Nephron progenitor cell (in vitro differentiated cells): ENCODE data around the gene TTC24.
A peak's percentile ranks its signal among the peaks of the same experiment; 100 is the strongest.

Experiments used
- DNase-seq: peaks from one replicate; pipeline ENCODE4 v3.0.0; 2021
- H3K27ac Mint-ChIP-seq: 2 replicates; pipeline ENCODE4 v1.8.0; 2021; ENCODE audit warnings: mild to moderate bottlenecking, moderate library complexity, mixed read lengths
- H3K27me3 Mint-ChIP-seq: 2 replicates; pipeline ENCODE4 v1.8.0; 2021; ENCODE audit warnings: mild to moderate bottlenecking, low read depth, mixed read lengths; ENCODE audit not compliant: poor library complexity
- H3K36me3 Mint-ChIP-seq: 2 replicates; pipeline ENCODE4 v1.8.0; 2021; ENCODE audit warnings: low read depth, mixed read lengths
- H3K4me1 Mint-ChIP-seq: 2 replicates; pipeline ENCODE4 v1.8.0; 2021; ENCODE audit warnings: mixed read lengths
- H3K4me3 Mint-ChIP-seq: 2 replicates; pipeline ENCODE4 v1.8.0; 2021; ENCODE audit warnings: mild to moderate bottlenecking, moderate library complexity, mixed read lengths
- H3K9me3 Mint-ChIP-seq: 2 replicates; pipeline ENCODE4 v1.8.0; 2021; ENCODE audit warnings: mild to moderate bottlenecking, moderate library complexity, mixed read lengths
- TF ChIP-seq, protein P1 (sequence below): fragments of 200-600 bp; sonication (generic); IDR thresholded peaks from 2 replicates; pipeline ENCODE4 v1.5.0; 2021; ENCODE audit warnings: antibody characterized with exemption

Gene TTC24

DNA sequence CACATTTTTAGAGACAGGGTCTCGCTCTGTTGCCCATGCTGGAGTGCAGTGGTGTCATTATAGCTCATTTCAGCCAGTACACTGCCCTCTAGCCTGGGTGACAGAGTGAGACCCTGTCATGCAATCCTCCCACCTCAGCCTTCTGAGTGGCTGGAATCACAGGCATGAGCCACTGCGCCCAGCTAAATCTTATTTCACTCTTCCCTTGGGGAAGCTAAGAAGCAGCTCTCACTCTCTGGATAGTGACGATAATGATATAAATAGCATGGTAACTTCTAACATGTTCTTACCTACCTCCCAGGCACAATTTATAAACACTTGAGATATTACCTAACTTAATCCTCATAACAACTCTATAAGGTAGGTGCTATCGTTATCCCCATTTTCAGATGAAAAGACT lies 32.1 kb upstream of the TTC24 start:
- no peak for DNase-seq
- peaks cover 18% of the 10 kb centered on the region for H3K4me1 Mint-ChIP-seq
- no peaks in the 10 kb centered on the region for H3K9me3 Mint-ChIP-seq
- H3K27ac Mint-ChIP-seq: peak overlapping the region; percentile 69
- no peaks in the 10 kb centered on the region for H3K27me3 Mint-ChIP-seq
- peaks cover 38% of the 10 kb centered on the region for H3K36me3 Mint-ChIP-seq
- TF ChIP-seq, protein P1, sequence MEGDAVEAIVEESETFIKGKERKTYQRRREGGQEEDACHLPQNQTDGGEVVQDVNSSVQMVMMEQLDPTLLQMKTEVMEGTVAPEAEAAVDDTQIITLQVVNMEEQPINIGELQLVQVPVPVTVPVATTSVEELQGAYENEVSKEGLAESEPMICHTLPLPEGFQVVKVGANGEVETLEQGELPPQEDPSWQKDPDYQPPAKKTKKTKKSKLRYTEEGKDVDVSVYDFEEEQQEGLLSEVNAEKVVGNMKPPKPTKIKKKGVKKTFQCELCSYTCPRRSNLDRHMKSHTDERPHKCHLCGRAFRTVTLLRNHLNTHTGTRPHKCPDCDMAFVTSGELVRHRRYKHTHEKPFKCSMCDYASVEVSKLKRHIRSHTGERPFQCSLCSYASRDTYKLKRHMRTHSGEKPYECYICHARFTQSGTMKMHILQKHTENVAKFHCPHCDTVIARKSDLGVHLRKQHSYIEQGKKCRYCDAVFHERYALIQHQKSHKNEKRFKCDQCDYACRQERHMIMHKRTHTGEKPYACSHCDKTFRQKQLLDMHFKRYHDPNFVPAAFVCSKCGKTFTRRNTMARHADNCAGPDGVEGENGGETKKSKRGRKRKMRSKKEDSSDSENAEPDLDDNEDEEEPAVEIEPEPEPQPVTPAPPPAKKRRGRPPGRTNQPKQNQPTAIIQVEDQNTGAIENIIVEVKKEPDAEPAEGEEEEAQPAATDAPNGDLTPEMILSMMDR: no peak
- H3K4me3 Mint-ChIP-seq: no peak overlapping the region

DNA sequence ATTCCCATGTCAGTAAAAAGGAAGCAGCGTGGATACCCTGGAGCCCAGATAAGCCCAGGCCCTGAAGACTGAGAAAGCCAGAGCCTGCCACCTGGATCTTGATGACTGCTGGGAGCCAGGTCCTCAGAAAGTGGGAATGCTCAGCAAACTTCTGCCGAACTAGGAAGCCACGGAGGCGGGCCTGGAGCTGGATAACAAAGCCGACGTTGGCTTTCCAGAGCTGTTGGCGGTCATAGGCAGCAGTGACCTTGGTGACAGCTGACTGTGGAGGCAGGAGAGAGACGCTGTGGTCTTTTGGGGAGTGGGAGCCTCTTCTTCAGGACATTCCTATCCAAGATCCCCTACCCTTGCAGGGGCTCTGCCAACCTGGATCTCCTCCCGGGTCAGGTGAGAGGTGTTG lies 31.5 kb upstream of the TTC24 start:
- TF ChIP-seq, protein P1: no peak
- H3K27me3 Mint-ChIP-seq: no peaks in the 10 kb centered on the region
- H3K4me1 Mint-ChIP-seq: peaks cover 18% of the 10 kb centered on the region
- peaks cover 38% of the 10 kb centered on the region for H3K36me3 Mint-ChIP-seq
- H3K4me3 Mint-ChIP-seq: no peak overlapping the region
- DNase-seq: no peak
- no peaks in the 10 kb centered on the region for H3K9me3 Mint-ChIP-seq
- no peak overlapping the region for H3K27ac Mint-ChIP-seq

DNA sequence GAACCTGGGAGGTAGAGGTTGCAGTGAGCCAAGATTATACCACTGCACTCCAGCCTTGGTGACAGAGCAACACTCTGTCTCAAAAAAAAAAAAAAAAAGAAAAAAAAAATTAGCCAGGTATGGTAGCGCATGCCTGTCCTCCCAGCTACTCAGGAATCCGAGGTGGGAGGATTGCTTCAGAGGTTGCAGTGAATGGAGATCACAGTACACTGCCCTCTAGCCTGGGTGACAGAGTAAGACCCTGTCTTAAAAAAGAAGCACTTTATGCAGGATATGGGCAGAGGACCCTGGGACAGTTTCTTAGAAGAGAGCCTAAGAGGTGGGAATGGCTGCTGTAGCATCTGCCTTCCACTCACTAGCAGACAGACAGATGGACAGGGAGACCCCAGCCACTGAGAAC lies 30.1 kb upstream of the TTC24 start:
- H3K36me3 Mint-ChIP-seq: peaks cover 50% of the 10 kb centered on the region
- H3K27ac Mint-ChIP-seq: no peak overlapping the region
- TF ChIP-seq, protein P1: no peak
- H3K4me1 Mint-ChIP-seq: peaks cover 18% of the 10 kb centered on the region
- no peaks in the 10 kb centered on the region for H3K27me3 Mint-ChIP-seq
- H3K4me3 Mint-ChIP-seq: no peak overlapping the region
- no peak for DNase-seq
- H3K9me3 Mint-ChIP-seq: no peaks in the 10 kb centered on the region

DNA sequence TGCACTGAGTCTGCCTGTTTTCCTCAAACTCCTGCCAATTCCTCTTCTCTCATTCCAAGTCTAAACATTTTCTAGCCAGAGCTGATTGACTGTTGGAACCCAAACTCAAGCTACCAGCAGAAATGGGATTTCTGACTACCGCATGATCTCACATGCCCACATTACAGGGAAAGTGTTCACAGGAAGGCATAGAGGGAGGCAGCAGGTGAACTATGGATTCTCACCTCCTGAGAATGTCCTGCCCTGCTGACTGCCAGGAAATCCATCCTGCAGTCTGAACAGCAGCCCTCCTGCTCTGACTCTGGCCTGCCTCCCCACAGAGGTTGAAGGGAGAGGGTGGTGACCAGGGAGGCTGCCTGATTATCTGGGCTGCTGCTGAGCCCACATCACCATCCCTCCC lies 29.7 kb upstream of the TTC24 start:
- no peak overlapping the region for H3K4me3 Mint-ChIP-seq
- no peak for DNase-seq
- H3K9me3 Mint-ChIP-seq: no peaks in the 10 kb centered on the region
- peaks cover 51% of the 10 kb centered on the region for H3K36me3 Mint-ChIP-seq
- H3K4me1 Mint-ChIP-seq: peaks cover 14% of the 10 kb centered on the region
- no peaks in the 10 kb centered on the region for H3K27me3 Mint-ChIP-seq
- TF ChIP-seq, protein P1: no peak
- no peak overlapping the region for H3K27ac Mint-ChIP-seq

DNA sequence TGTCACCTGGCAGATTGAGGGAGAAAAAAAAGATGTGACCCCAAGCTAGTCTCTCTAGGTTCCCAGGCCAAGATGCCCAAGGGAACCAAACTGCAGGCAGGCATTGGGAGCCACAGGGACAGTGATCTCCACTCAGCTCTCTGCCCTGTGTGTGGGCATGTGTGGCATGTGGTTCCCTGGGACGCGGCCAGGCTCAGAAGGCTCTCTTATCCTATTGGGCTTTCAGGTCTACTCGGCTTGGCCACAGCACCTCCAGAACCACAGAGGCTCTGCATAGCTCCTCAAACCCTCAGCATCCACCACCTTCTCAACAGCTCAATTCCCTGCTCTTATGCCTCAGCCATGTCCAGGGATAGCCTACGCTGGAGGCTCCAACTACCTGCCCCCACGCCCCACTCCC lies 29.2 kb upstream of the TTC24 start:
- Mint-ChIP-seq H3K4me1 (peaks cover 8% of the 10 kb centered on the region), H3K9me3 (no peaks in the 10 kb centered on the region), H3K27me3 (no peaks in the 10 kb centered on the region), H3K36me3 (peaks cover 52% of the 10 kb centered on the region), H3K4me3 (no peak overlapping the region), H3K27ac (no peak overlapping the region)
- DNase-seq: no peak
- TF ChIP-seq, protein P1: no peak

DNA sequence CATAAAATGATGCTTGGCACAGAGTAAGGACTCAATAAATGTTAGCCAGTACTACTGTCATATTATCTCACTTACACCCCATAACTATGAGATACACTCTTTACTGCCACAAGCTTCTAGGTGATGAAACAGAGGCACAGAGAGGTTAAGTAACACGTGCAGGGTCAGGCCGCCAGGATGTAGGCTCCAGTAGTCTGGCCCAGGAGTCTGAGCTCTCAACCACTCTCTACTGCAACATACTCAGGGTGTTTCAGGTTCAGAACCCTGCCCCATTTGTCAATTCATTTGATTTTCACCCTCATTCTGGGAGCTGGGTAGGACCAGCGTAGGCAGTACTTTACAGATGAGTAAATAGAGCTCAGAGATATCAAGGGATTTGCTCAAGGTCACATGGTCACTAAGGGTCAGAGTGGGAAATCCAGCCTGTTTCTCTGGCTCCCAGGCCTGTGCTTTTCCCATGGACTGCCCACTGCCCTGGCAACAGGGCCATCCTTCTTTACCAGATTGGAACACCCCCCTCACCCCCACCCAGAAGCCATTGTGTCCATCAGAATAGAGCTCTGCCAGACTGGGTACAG lies 28.4 kb upstream of the TTC24 start:
- TF ChIP-seq, protein P1: no peak
- Mint-ChIP-seq H3K4me1 (peaks cover 8% of the 10 kb centered on the region), H3K27ac (no peak overlapping the region), H3K36me3 (peaks cover 58% of the 10 kb centered on the region), H3K27me3 (no peaks in the 10 kb centered on the region), H3K9me3 (no peaks in the 10 kb centered on the region), H3K4me3 (no peak overlapping the region)
- DNase-seq: no peak
